ENCODE results near the gene SFPQ.

The SFPQ gene

DNA sequence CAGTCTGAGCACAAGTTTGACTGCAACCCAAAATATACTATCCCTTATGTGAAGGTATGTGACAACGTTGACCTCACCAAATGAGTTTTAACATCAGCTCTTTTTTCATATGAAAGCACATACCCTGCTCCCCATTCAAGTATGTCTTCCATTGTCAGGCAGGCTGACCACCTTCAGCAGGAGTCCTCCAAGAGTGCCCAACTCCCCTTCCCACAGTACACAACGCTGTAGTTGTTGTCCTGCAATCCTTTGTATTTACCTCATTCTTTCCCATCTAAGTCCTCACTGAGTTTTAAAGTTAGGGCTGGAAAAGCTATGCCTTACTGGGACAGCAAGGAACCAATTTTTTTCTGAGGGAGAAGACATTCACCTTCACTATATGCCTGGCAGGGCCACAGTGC, 14.7 kb downstream of the SFPQ start:
- peaks cover 32% of the 10 kb centered on the region for H3K4me1 Mint-ChIP-seq
- no peaks in the 10 kb centered on the region for H3K27me3 Mint-ChIP-seq (ENCODE audit: low read depth, poor library complexity)
- no peak for DNase-seq
- TF ChIP-seq, protein P1, sequence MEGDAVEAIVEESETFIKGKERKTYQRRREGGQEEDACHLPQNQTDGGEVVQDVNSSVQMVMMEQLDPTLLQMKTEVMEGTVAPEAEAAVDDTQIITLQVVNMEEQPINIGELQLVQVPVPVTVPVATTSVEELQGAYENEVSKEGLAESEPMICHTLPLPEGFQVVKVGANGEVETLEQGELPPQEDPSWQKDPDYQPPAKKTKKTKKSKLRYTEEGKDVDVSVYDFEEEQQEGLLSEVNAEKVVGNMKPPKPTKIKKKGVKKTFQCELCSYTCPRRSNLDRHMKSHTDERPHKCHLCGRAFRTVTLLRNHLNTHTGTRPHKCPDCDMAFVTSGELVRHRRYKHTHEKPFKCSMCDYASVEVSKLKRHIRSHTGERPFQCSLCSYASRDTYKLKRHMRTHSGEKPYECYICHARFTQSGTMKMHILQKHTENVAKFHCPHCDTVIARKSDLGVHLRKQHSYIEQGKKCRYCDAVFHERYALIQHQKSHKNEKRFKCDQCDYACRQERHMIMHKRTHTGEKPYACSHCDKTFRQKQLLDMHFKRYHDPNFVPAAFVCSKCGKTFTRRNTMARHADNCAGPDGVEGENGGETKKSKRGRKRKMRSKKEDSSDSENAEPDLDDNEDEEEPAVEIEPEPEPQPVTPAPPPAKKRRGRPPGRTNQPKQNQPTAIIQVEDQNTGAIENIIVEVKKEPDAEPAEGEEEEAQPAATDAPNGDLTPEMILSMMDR (IDR thresholded peaks at IDR 0.05): no peak
- H3K36me3 Mint-ChIP-seq (ENCODE audit: low read depth): peaks cover 77% of the 10 kb centered on the region
- no peak overlapping the region for H3K4me3 Mint-ChIP-seq
- H3K27ac Mint-ChIP-seq: peak overlapping the region; percentile 85
- H3K9me3 Mint-ChIP-seq: no peaks in the 10 kb centered on the region

DNA sequence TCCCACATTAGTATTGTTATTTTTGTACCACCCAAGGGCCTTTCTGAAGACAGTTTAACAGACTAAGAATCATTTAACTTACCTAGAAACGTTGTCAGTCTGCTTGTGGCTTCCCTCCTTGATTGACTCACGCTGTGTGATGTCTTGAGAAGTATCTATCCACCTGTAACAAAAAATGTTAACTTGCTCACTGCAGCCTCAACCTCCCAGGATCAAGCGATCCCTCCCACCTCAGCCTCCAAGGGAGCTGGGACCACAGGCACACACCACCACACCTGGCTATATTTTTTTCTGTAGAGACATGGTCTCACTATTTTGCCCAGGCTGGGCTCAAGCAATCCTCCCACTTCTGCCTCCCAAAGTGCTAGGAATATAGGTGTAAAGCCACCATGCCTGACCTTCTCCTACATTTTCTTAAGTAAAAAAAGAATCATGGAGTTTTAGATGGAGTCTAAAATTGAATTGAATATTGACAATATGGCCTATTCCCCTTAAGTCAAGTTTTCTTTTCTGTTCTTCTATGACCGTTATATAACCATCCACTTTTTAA, 15.6 kb downstream of the SFPQ start:
- peaks cover 2% of the 10 kb centered on the region for H3K27me3 Mint-ChIP-seq (ENCODE audit: low read depth, poor library complexity)
- TF ChIP-seq, protein P1 (IDR thresholded peaks at IDR 0.05): no peak
- H3K4me1 Mint-ChIP-seq: peaks cover 24% of the 10 kb centered on the region
- H3K27ac Mint-ChIP-seq: no peak overlapping the region
- no peaks in the 10 kb centered on the region for H3K9me3 Mint-ChIP-seq
- H3K36me3 Mint-ChIP-seq (ENCODE audit: low read depth): peaks cover 67% of the 10 kb centered on the region
- no peak overlapping the region for H3K4me3 Mint-ChIP-seq
- DNase-seq: no peak

DNA sequence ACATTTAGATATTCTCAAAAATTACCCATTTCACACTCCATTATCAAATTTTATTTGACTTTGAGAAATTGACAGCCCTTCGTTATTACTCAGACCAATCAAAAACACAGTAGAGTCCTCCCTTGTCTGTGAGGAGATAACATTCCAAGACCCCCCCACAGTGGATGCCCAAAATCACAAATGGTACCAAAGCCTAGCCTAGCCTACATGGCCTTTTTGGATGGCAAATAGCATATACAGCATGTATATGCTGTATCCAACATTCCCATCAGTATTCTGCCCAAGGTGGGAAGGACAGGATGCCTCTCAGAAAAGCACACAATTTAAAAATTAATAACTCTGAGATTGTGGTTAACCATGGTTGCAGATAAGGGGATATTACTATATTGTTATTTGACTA, 17.3 kb downstream of the SFPQ start:
- Mint-ChIP-seq H3K4me1 (peaks cover 9% of the 10 kb centered on the region), H3K27ac (no peak overlapping the region), H3K36me3 (ENCODE audit: low read depth) (peaks cover 50% of the 10 kb centered on the region), H3K9me3 (no peaks in the 10 kb centered on the region), H3K27me3 (ENCODE audit: low read depth, poor library complexity) (peaks cover 2% of the 10 kb centered on the region), H3K4me3 (no peak overlapping the region)
- TF ChIP-seq, protein P1 (IDR thresholded peaks at IDR 0.05): no peak
- DNase-seq: no peak

DNA sequence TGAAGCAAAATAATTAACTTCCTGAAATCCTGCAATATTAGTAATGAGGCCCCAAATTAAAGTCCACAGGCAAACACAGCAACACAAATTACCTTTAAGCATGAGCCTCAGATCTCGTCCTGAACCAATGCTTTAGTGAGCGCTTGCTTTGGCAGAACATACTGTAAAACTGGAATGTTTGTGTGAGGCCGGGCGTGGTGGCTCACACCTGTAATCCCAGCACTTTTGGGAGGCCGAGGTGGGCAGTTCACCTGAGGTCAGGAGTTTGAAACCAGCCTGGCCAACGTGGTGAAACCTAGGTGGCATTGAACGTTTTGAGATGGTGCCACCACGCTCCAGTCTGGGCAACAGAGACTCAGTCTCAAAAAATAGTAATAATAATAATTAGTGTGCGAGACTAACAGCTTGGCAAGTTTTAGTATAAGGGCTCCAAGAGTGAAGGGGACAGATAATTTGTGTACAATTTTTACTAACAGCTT, 17.8 kb downstream of the SFPQ start:
- Mint-ChIP-seq H3K27ac (no peak overlapping the region), H3K36me3 (ENCODE audit: low read depth) (peaks cover 47% of the 10 kb centered on the region)

DNA sequence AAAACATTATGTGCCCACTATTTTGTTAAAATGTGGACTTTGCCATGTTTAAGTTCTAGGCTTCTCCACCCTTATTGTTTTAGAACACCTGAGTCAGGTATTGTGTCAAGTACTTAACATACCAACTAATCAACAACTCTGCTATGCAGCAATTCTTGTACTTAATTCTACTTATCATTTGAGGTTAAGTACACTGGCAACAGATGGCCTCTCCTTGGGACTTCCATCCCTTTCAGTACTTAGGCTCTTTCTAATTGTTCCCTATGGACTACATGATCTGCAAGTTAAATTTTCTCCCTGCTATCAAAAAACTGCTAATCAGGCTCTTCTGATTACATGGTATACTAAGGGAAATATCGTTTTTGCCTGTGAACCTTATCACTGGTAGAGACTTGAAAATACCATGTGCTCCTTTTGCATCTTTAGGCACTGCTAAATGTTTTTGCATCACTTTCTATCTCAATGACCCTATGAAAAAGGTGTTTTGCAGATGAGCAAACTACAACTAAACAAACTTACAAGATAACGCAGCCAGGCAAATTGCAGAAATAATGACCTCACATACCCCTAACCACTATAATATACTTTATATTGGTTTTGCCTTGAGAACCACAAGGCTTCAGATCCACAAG, 18.9 kb downstream of the SFPQ start:
- Mint-ChIP-seq H3K4me1 (no peaks in the 10 kb centered on the region), H3K4me3 (no peak overlapping the region), H3K27ac (peak overlapping the region; percentile 78), H3K27me3 (ENCODE audit: low read depth, poor library complexity) (peaks cover 2% of the 10 kb centered on the region), H3K36me3 (ENCODE audit: low read depth) (peaks cover 41% of the 10 kb centered on the region), H3K9me3 (no peaks in the 10 kb centered on the region)
- TF ChIP-seq, protein P1 (IDR thresholded peaks at IDR 0.05): no peak
- no peak for DNase-seq

More for the DNA sequence above, 17.8 kb downstream of the SFPQ start:
- peaks cover 2% of the 10 kb centered on the region for H3K27me3 Mint-ChIP-seq (ENCODE audit: low read depth, poor library complexity)
- H3K9me3 Mint-ChIP-seq: no peaks in the 10 kb centered on the region
- peaks cover 4% of the 10 kb centered on the region for H3K4me1 Mint-ChIP-seq
- no peak overlapping the region for H3K4me3 Mint-ChIP-seq
- no peak for DNase-seq
- TF ChIP-seq, protein P1 (IDR thresholded peaks at IDR 0.05): no peak

DNA sequence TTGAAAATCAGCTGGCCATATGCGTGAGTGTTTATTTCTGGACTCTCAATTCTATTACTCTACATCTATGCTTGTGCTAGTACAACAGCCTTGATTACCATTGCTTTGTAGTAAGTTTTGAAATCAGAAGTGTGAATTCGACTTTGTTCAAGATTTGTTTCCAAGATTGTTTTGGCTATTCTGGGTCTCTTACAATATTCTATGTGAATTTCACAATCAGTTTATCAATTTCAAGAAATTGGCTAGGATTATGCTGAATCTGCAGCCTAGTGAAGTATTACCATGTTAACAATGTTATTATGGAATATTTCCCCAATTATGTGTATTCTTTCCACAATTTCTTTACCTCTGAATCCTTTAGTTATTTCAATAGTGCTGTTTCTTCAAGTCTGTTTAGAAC, 19.5 kb downstream of the SFPQ start:
- Mint-ChIP-seq H3K27ac (no peak overlapping the region), H3K27me3 (ENCODE audit: low read depth, poor library complexity) (peaks cover 2% of the 10 kb centered on the region), H3K4me1 (no peaks in the 10 kb centered on the region), H3K9me3 (no peaks in the 10 kb centered on the region), H3K4me3 (no peak overlapping the region), H3K36me3 (ENCODE audit: low read depth) (peaks cover 36% of the 10 kb centered on the region)
- TF ChIP-seq, protein P1 (IDR thresholded peaks at IDR 0.05): no peak
- no peak for DNase-seq
